Upper lobe of left lung (tissue), 4 donors: Measurements from ENCODE around the gene GKAP1.

Experiments
- CTCF ChIP-seq, 6 experiments: fragments of 450-650 bp in 4 of 6; fragments of 200-600 bp in 2 of 6; sonication (generic) in 2 of 6; IDR thresholded peaks; one replicate each; pipeline ENCODE4 v1.5.1; 2016 to 2019; ENCODE audit warnings: antibody characterized with exemption in 6 of 6
- POLR2A ChIP-seq, 4 donors: fragments of 450-650 bp; IDR thresholded peaks; one replicate each; pipeline ENCODE4 v1.5.1; 2016 to 2017; ENCODE audit warnings: antibody characterized with exemption in 4 of 4, mild to moderate bottlenecking in 2 of 4

DNA sequence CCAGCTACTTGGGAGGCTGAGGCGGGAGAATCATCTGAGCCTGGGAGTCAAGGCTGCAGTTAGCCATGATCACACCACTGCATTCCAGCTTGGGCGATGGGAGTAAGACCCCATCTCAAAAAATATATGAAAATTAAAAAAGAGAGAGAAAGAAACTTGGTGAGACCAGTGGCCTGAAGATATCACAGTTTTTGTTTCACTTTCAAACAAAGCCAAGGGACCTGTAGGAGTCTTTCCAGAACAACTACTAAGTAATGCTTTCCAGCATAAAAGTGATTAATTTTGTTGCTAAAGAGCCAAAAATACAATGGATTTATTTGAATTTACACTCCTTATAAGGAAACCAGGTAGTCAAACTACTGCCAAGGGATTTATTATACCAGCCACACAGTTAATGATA, 23.5 kb downstream of the GKAP1 start:
- TF ChIP-seq CTCF (IDR thresholded peaks at IDR 0.05) (no peak), POLR2A (IDR thresholded peaks at IDR 0.05) (no peak)
